GM06990 (cell line): ENCODE results near the gene CLEC4F.

Experiments used
- DNase-seq: peaks from one replicate; pipeline ENCODE4 v3.0.0-alpha.2; 2011; ENCODE audit not compliant: insufficient read length; ENCODE audit errors: extremely low read depth
- H3K27me3 ChIP-seq: replicated peaks from 2 replicates; pipeline ENCODE4 v1.6.0; 2011; ENCODE audit warnings: low read length; ENCODE audit not compliant: control insufficient read depth, insufficient read depth
- H3K36me3 ChIP-seq: 2 replicates; pipeline ENCODE4 v1.5.1; 2011; ENCODE audit warnings: low read length; ENCODE audit not compliant: control insufficient read depth, insufficient read depth
- H3K4me3 ChIP-seq: replicated peaks from 2 replicates; pipeline ENCODE4 v1.5.1; 2011; ENCODE audit warnings: low read depth, mild to moderate bottlenecking, control low read depth, low read length
- TF ChIP-seq, protein P1 (sequence below): IDR thresholded peaks from 2 replicates; pipeline ENCODE4 v1.5.1; 2011; ENCODE audit warnings: low read length, control low read depth, mild to moderate bottlenecking, inconsistent platforms; ENCODE audit not compliant: insufficient read depth, poor library complexity, severe bottlenecking

The CLEC4F gene

DNA sequence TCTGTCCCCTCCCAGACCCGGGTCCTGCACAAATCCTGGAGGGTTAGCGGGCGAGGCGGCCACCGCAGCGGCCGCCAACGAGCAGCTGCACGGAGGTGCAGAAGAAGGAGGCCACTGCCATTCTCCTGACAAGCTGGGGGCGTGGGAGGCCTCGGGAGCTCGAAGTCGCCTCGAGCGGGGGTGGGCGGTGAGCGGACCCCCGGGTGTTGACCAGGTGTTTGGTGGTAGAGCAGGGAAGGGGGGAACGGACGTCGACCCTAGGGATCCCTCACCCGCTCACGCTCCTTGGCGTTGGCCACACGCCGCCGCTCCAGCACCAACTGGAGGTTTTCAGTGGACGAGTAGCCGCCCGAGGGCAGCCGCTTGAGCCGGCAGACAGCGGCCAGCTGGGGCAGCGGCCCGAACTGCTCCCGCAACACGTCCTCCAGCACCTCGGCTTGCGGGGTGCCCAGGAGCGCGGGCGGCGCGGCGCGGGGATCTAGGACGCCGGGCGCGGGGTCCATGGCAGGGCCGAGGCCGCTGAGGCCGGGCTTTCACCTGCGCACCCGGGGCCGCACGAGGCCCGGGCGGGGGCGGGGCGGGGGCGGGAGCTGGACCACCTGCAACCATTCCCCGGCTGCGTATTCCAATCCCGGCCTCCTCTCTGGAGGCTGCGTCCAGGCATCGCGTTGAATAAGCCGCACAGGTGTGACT is 30.1 kb downstream of the CLEC4F start, which contains the start of gene FIGLA:
Gene FIGLA, minus strand, starts transcription at position 508 of the 693 bp plus-strand sequence. Its CDS starts 5 bp downstream, at position 503.
- no peaks in the 10 kb centered on the region; the same call in 1 of the 2 replicates for H3K27me3 ChIP-seq

DNA sequence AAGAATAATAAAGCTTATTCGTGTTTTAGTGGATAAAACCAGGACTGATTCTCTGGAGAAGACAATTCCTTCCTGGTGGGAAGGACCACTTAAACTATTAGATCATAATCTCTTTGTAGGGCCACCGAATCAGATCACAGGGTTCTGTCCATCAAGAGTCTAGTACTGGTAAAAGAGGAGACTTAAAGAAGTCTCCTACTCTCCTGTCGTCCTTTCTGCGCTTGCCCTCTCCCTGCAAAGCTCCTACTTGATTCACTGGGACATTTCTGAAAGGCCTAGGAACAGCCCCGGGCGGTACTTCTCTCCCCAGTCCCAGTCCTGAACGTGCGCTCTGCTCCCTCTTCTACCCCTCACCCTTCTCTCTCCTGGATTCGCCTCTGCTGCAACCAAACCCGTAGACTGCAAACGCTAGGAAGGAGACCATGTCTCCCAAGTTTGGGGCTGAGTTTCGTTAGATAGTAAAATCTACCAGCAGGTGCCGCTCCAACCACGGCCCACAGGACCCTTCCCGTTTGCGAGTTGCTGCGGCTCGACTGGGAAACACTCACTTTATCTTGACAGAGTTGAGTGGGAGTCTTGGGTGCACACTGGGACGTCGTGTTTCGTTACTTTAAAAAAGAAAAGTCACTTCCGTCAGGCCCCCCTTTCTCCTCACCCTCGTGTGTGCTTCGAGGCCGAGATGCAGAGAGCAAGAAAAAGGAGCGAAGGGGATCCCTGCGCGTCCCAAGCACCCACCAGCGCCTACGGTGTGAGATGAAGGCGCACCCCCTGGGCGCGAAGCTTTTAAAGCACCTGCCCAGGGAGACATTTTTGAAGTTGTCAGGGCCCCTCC is 30.9 kb downstream of the CLEC4F start:
- peak; percentile 45 for DNase-seq
- H3K36me3 ChIP-seq = no peaks in the 10 kb centered on the region
- H3K4me3 ChIP-seq = no peak overlapping the region
- H3K27me3 ChIP-seq = no peaks in the 10 kb centered on the region; the same call in 1 of the 2 replicates
- TF ChIP-seq, protein P1, sequence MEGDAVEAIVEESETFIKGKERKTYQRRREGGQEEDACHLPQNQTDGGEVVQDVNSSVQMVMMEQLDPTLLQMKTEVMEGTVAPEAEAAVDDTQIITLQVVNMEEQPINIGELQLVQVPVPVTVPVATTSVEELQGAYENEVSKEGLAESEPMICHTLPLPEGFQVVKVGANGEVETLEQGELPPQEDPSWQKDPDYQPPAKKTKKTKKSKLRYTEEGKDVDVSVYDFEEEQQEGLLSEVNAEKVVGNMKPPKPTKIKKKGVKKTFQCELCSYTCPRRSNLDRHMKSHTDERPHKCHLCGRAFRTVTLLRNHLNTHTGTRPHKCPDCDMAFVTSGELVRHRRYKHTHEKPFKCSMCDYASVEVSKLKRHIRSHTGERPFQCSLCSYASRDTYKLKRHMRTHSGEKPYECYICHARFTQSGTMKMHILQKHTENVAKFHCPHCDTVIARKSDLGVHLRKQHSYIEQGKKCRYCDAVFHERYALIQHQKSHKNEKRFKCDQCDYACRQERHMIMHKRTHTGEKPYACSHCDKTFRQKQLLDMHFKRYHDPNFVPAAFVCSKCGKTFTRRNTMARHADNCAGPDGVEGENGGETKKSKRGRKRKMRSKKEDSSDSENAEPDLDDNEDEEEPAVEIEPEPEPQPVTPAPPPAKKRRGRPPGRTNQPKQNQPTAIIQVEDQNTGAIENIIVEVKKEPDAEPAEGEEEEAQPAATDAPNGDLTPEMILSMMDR = peak; percentile 67

More for the DNA sequence above, 30.1 kb downstream of the CLEC4F start, which contains the start of gene FIGLA:
- Histone ChIP-seq H3K36me3 (no peaks in the 10 kb centered on the region), H3K4me3 (no peak within 1 kb of the TSS)
- TF ChIP-seq, protein P1 = no peak
- DNase-seq = peak; percentile 9

DNA sequence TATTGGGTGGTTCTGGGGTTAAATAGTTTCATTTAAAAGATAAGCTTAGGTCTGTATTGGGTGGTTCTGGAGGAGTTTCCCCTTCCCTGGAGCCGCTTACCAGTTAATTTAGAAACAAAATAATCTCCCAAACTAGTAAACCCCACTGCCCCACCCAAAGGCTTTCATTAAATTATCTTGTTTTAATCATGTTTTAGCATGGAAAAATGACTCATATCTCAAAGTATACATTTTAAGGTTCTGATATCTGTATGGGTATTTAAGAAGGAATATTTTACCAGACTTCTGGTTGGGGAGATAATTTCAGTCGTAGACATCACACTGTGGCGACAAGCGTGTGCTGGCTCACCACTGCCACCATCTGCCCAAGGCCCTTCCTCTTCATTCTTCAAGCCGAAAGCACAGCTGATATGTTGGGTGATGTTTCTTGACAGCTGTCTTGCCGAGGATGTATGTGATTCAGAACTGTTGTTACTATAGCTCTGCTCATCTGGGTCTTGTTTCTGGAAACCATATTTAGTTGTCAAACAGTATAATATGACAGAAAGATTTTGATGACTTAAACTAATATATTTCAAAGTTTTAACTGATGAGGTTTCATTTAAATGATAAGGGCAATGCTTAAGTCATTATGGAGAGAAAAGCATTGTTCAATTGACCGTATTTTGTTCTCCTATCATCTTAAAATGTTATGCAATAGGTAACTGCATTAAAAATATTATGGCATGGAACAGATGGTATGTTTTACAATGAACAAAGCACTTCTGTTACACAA is 35.1 kb downstream of the CLEC4F start:
- H3K27me3 ChIP-seq = no peaks in the 10 kb centered on the region; the same call in none of the 2 replicates
- no peak for DNase-seq
- TF ChIP-seq, protein P1 = peak; percentile 71
- H3K36me3 ChIP-seq = no peaks in the 10 kb centered on the region
- no peak overlapping the region for H3K4me3 ChIP-seq

DNA sequence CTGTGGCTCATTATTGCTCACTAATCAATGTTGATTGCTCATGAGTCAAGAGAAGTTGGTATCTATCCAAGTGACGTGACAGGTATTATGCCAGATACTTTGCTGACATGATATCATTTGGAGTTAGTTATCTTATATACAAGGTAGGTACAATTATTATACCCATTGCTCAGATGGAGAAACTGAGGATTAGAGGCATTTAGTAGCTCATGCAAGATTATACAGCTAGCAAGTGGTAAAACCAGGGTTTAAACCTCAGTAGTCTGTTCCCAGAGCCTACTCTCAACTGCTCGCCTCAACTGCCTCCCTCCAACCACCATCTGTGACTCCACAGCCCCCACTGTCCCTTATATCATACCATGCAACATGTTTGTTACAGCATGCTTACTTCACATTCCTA is 36.1 kb downstream of the CLEC4F start:
- Histone ChIP-seq H3K27me3 (no peaks in the 10 kb centered on the region; the same call in none of the 2 replicates), H3K36me3 (no peaks in the 10 kb centered on the region), H3K4me3 (no peak overlapping the region)
- TF ChIP-seq, protein P1 = no peak
- DNase-seq = no peak

DNA sequence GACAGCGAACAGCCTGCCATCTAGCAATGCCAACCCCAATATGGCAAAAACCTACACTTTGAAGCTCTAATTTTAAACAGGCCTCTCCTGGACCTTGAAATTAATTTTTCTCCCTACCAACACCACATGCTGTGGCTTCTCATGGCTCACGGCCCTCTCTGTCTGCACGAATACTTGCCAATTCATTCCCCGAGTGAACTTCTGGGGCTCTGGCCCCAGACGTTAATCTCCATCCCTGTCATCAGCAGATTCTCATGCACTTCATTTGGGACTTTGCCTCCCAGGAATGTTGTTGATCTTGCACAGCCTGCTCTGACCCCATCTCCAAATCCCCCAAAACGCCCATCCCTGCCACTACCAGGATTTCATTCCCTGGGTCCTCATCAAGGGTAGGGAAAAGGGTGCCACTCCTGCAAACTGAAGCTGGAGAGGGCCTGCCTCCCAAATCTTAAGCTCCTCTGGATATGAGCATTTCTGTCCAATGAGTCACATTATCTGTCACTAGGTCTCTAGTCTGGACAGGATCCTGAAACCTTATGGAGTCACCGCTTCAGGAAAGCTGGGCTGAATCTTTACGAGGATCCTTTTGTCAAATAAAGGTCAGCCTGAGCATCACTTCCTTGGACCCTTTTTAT is 40.4 kb downstream of the CLEC4F start:
- no peak for DNase-seq
- TF ChIP-seq, protein P1 = no peak

More for the DNA sequence above, 40.4 kb downstream of the CLEC4F start:
- Histone ChIP-seq H3K4me3 (no peak overlapping the region), H3K36me3 (no peaks in the 10 kb centered on the region), H3K27me3 (no peaks in the 10 kb centered on the region; the same call in 1 of the 2 replicates)
